Measurements from ENCODE around the gene PIANP. TPM values are rescaled to one million over a fixed set of nuclear protein-coding genes. Genes with fewer than 3 reads are reported as not detected.

The PIANP gene
- total and polyA plus RNA-seq, 2 of the 4 experiments (the other 2 are of a cell fraction), result 0.18 to 6.8 TPM

DNA sequence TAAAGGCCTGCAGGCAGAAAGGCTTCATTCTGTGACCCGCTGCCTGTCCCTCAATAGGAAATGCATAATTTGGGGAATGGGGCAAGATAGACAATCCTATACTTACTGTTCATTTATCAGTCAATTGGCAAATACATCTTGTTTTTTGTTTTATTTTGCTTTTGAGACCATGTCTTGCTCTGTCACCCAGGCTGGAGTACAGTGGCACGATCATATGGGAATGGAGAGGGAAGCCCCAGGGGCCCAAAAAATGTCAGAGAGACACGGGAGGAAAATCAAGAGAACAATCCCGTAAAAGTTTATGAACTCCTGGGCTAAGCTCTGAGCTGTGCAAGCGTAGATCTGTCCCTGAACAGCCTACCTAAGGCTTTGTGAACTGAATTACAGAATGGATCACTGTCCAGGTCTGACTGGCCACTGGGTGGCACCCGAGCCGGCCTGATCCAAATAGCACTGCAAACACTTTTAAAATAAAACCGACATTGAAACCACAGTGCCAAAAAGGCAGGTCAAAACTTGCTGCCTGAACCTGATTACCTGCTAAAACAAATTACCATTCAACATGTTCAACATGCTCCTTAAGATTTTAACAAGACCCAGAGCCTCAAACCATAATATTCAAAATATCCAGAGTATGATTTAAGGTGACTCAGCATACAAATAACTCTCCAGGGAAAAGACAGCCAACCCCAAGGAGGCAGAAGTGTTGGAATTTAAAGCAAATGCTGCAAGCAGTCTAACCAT lies 35.0 kb upstream of the PIANP start (continued):
- TF ChIP-seq RCOR1 (IDR thresholded peaks at IDR 0.05; ENCODE audit: insufficient replicate concordance, low read length) (no peak), RFX5 (IDR thresholded peaks at IDR 0.05; ENCODE audit: low read depth, low read length) (no peak)

DNA sequence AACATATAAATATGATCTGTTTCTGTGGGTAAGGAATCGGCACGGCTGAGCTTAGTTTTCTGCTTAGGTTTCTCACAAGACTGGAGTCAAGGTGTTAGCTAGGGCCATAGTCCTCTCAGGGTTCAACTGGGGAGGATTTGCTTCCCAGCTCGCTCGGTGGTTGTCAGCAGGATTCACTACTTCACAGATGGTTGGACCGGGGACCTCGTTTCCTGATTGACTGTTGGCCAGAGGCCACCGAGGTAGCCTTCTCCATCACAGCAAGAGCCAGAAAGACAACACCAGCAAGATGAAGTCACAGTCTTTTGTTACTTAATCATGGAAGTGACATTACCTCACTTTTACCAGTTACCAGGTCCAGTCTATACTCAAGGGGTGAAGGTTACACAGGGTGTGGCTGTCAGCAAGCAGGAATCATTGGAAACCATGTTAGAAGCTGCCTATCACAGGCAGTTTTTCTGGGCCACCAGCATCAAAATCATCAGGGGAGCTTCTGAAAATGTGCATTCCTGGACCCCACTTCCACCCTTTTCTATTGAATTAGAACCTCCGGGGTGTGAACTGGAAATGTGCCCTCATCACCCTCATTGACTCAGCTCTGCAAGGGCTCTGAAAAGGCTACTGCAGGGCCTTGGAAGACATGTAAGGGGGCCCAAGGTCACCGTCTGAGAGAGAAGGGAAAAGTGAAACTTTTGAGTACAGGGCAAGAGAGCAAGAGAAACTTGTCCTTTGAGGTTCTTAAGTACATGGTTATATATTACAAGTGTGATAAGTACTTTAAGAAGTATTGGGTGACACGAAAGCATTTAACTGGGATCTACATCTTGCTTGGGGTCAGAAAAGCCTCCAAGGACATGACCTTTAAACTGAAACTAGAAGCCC lies 34.1 kb upstream of the PIANP start:
- Histone ChIP-seq H2BK5ac (ENCODE audit: low read depth, low read length, poor library complexity, severe bottlenecking) (no peak overlapping the region), H3K4me1 (ENCODE audit: control insufficient read depth, insufficient read depth, low read length) (no peaks in the 10 kb centered on the region), H4K91ac (ENCODE audit: insufficient read depth, low read depth, low read length) (no peak overlapping the region), H4K8ac (ENCODE audit: low read depth in 2 of 2, low read length in 2 of 2) (no peak overlapping the region), H3K4me3 (ENCODE audit: insufficient read depth, low read depth, low read length) (no peak overlapping the region), H3K36me3 (ENCODE audit: control insufficient read depth, insufficient read depth, low read length) (peaks cover 24% of the 10 kb centered on the region), H3K27me3 (ENCODE audit: control insufficient read depth, insufficient read depth, low read length) (no peaks in the 10 kb centered on the region), H2AFZ (replicated peaks; ENCODE audit: low read length, poor library complexity) (no peak overlapping the region), H4K5ac (ENCODE audit: low read depth, low read length) (no peak overlapping the region), H2AK9ac (replicated peaks; ENCODE audit: low read depth, low read length, poor library complexity) (no peak overlapping the region), H2BK120ac (ENCODE audit: low read depth, low read length) (no peak overlapping the region), H3K23ac (ENCODE audit: low read depth, low read length) (no peak overlapping the region), H3K18ac (ENCODE audit: low read depth, low read length) (no peak overlapping the region), H3K9me1 (ENCODE audit: insufficient read depth, low read length) (no peaks in the 10 kb centered on the region), H3K14ac (replicated peaks; ENCODE audit: low read depth, low read length) (no peak overlapping the region), H3K9ac (ENCODE audit: low read depth, low read length) (no peak overlapping the region), H3K56ac (ENCODE audit: extremely low read depth, insufficient read depth, low read length) (no peak overlapping the region), H3K4me2 (ENCODE audit: low read depth, low read length) (no peak overlapping the region), H4K20me1 (ENCODE audit: insufficient read depth, low read length) (no peaks in the 10 kb centered on the region), H3K27ac (ENCODE audit: insufficient read depth, low read length) (no peak overlapping the region), H2BK20ac (ENCODE audit: low read depth, low read length) (no peak overlapping the region), H3K9me3 (ENCODE audit: control insufficient read depth, insufficient read depth, low read length) (no peaks in the 10 kb centered on the region), H3K4ac (ENCODE audit: low read depth, low read length) (no peak overlapping the region), H2AK5ac (ENCODE audit: low read depth, low read length) (no peak overlapping the region), H2BK15ac (ENCODE audit: low read depth, low read length) (no peak overlapping the region), H3K79me1 (ENCODE audit: low read depth in 1 of 2, low read length in 2 of 2) (peaks cover 0 to 7% of the 10 kb centered on the region in 2 experiments; a peak in 1 of 4 replicates)
- ChIA-PET CTCF (interaction anchor here (0.5 to 0.6 kb wide), 2 partner anchors 10 to 74 kb away, joined by 3 read pairs; no protein-coding TSS in a partner anchor), POLR2A (ENCODE audit: unreplicated experiment) (interaction anchor here (0.6 to 1.0 kb wide), 2 partner anchors 11 to 31 kb away, joined by 3 to 4 read pairs; partner anchors contain the start of gene COPS7A)
- no TSS peak for BruUV-seq (replicated peaks)
- in situ Hi-C loops (cut with MboI; ENCODE audit: low sequenced_read_pairs), result no loop called here
- dilution Hi-C loops (cut with HindIII; ENCODE audit: low sequenced_read_pairs, unreplicated experiment), result no loop called here
- WGBS, 2 experiments (ENCODE audit: extremely low coverage in 2 of 2, insufficient read length in 1 of 2), result 92% methylated on average over 2 of the region's 10 CpGs; no CpG with 5 or more reads in 1 of the 2 experiments
- no peak for ATAC-seq (ENCODE audit: low read depth)
- no peak for DNase-seq
- intact Hi-C loops (cut with micrococcal nuclease), result loop anchor here (1.0 kb wide), 2 partner anchors 45 to 91 kb away; no protein-coding TSS in a partner anchor
- TF ChIP-seq USF2 (IDR thresholded peaks at IDR 0.05; ENCODE audit: low read depth, low read length) (no peak), MAFK (IDR thresholded peaks at IDR 0.05; ENCODE audit: low read depth, low read length) (no peak), MAZ (IDR thresholded peaks at IDR 0.05; ENCODE audit: borderline replicate concordance, low read depth, low read length) (no peak), POLR2A (IDR thresholded peaks at IDR 0.05; ENCODE audit: low read depth, low read length) (no peak), CHD1 (IDR thresholded peaks at IDR 0.05; ENCODE audit: low read depth, low read length) (no peak), SMC3 (IDR thresholded peaks at IDR 0.05; ENCODE audit: low read depth, low read length) (no peak), FOS (IDR thresholded peaks at IDR 0.05; ENCODE audit: low read depth, low read length) (no peak), BHLHE40 (IDR thresholded peaks at IDR 0.05; ENCODE audit: low read depth, low read length) (no peak), NFE2L2 (IDR thresholded peaks at IDR 0.05; ENCODE audit: low read depth, low read length) (no peak), RFX5 (IDR thresholded peaks at IDR 0.05; ENCODE audit: low read depth, low read length) (no peak)
- TF ChIP-seq, protein P1, sequence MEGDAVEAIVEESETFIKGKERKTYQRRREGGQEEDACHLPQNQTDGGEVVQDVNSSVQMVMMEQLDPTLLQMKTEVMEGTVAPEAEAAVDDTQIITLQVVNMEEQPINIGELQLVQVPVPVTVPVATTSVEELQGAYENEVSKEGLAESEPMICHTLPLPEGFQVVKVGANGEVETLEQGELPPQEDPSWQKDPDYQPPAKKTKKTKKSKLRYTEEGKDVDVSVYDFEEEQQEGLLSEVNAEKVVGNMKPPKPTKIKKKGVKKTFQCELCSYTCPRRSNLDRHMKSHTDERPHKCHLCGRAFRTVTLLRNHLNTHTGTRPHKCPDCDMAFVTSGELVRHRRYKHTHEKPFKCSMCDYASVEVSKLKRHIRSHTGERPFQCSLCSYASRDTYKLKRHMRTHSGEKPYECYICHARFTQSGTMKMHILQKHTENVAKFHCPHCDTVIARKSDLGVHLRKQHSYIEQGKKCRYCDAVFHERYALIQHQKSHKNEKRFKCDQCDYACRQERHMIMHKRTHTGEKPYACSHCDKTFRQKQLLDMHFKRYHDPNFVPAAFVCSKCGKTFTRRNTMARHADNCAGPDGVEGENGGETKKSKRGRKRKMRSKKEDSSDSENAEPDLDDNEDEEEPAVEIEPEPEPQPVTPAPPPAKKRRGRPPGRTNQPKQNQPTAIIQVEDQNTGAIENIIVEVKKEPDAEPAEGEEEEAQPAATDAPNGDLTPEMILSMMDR (conservative IDR thresholded peaks at IDR 0.05; ENCODE audit: low read depth, low read length), result no peak

All from IMR-90 (cell line).